Sigmoid colon (tissue), 4 donors: ENCODE measurements around the gene HS6ST2.

Experiments
- CTCF ChIP-seq, 4 experiments: fragments of 450-650 bp in 3 of 4; fragments of 200-600 bp in 1 of 4; IDR thresholded peaks; one replicate each; pipeline ENCODE4 v1.5.1; 2016 to 2019; ENCODE audit warnings: antibody characterized with exemption in 4 of 4, mild to moderate bottlenecking in 3 of 4, moderate library complexity in 2 of 4
- EP300 ChIP-seq, 4 donors: sonication (generic); formaldehyde crosslinking; IDR thresholded peaks; one replicate each; pipeline ENCODE4 v1.6.1; 2017; ENCODE audit warnings: antibody characterized with exemption in 4 of 4
- POLR2A ChIP-seq, 2 donors: fragments of 450-650 bp; IDR thresholded peaks; one replicate each; pipeline ENCODE4 v1.6.1; 2016; ENCODE audit warnings: antibody characterized with exemption in 2 of 2, mild to moderate bottlenecking in 2 of 2, moderate library complexity in 2 of 2
- POLR2AphosphoS5 ChIP-seq, 4 donors: sonication (generic); formaldehyde crosslinking; IDR thresholded peaks; one replicate each; pipeline ENCODE4 v1.6.1; 2017; ENCODE audit warnings: antibody characterized with exemption in 4 of 4

GRCh38 chrX:132743086-132743485 is 215.3 kb downstream of the HS6ST2 start:
- TF ChIP-seq POLR2A (IDR thresholded peaks at IDR 0.05) (no peak), CTCF (IDR thresholded peaks at IDR 0.05) (no peak), POLR2AphosphoS5 (IDR thresholded peaks at IDR 0.05) (no peak), EP300 (IDR thresholded peaks at IDR 0.05) (no peak)
